OCI-LY1 (cell line): Measurements from ENCODE around the gene BCAR1.

ENCODE experiments used
- EZH2 ChIP-seq: fragments of 200-600 bp; sonication (generic), shearing (Covaris generic); IDR thresholded peaks from 2 replicates; pipeline ENCODE4 v1.8.0; 2017; ENCODE audit warnings: borderline replicate concordance, mixed run types, mild to moderate bottlenecking, antibody characterized with exemption, low read length, moderate library complexity, mixed read lengths
- TF ChIP-seq, protein P1 (sequence below): fragments of 200-600 bp; sonication (generic), shearing (Covaris generic); IDR thresholded peaks from 2 replicates; pipeline ENCODE4 v1.5.1; 2017; ENCODE audit warnings: mild to moderate bottlenecking, antibody characterized with exemption, low read length, moderate library complexity, mixed read lengths

DNA sequence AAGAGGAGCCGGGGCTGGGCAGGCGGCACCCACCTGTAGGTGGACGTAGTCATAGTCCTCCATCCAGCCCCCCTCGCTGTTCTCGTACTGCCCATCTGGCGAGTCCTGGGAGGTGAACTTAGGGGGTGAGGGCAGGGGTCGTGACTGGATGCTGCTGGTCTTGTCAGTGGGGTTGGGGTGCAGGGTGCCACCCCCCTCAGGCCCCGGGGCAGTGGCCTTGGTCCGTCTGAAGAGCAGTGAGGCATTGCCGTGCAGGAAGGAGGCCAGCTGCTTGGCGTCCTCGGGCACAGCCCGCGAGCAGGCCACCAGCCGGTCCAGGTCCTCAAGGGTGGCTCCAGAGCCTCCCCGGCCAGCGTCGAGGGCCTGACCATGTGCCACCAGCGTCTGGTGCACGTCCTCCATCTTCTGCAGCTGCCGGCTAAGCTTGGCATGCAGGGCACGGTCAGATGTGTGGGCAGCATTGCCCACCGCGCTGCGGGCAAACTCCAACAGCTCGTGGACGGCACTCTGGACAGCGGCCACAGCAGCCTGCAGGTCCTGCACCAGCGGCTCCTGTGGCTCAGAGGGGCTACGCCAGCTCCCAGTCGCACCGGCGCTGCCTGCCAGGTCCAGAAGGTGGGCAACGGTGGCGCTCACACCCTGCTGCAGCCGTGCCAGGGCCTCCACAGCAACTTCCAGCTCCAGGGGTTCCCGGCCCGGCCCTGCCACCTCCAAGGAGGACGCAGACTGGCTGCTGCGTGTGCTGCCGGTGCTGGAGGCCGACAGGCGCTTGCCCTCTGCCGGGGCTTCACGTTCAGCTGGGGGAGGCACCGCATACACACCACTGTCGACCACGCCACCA, 16.3 kb downstream of the BCAR1 start:
- TF ChIP-seq, protein P1, sequence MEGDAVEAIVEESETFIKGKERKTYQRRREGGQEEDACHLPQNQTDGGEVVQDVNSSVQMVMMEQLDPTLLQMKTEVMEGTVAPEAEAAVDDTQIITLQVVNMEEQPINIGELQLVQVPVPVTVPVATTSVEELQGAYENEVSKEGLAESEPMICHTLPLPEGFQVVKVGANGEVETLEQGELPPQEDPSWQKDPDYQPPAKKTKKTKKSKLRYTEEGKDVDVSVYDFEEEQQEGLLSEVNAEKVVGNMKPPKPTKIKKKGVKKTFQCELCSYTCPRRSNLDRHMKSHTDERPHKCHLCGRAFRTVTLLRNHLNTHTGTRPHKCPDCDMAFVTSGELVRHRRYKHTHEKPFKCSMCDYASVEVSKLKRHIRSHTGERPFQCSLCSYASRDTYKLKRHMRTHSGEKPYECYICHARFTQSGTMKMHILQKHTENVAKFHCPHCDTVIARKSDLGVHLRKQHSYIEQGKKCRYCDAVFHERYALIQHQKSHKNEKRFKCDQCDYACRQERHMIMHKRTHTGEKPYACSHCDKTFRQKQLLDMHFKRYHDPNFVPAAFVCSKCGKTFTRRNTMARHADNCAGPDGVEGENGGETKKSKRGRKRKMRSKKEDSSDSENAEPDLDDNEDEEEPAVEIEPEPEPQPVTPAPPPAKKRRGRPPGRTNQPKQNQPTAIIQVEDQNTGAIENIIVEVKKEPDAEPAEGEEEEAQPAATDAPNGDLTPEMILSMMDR = no peak
- no peak for TF ChIP-seq EZH2
